ENCODE results near the gene TMEM168.

Gene TMEM168

GRCh38 chr7:112743811-112744210 is 46.4 kb downstream of the TMEM168 start:
- Histone ChIP-seq H3K79me2 (ENCODE audit: control insufficient read depth, insufficient read depth, low read length, poor library complexity) (no peaks in the 10 kb centered on the region), H3K18ac (ENCODE audit: low read length) (no peak overlapping the region), H3K4ac (ENCODE audit: low read depth, low read length) (no peak overlapping the region), H3K4me3 (ENCODE audit: low read depth, low read length) (no peak overlapping the region), H2AFZ (ENCODE audit: insufficient read depth, low read length, poor library complexity) (no peak overlapping the region), H4K91ac (ENCODE audit: low read depth, low read length) (no peak overlapping the region), H3K9me3 (ENCODE audit: insufficient read depth, low read depth, low read length) (peaks cover 2% of the 10 kb centered on the region), H3K9ac (ENCODE audit: low read length) (no peak overlapping the region), H3K4me1 (ENCODE audit: control insufficient read depth in 1 of 2, insufficient read depth in 2 of 2, low read length in 2 of 2) (no peaks in the 10 kb centered on the region), H3K79me1 (ENCODE audit: low read length) (no peaks in the 10 kb centered on the region), H3K27ac (ENCODE audit: low read depth, low read length) (no peak overlapping the region), H3K36me3 (ENCODE audit: control insufficient read depth in 1 of 2, insufficient read depth in 2 of 2, low read length in 2 of 2) (no peaks in the 10 kb centered on the region), H3K23ac (ENCODE audit: low read length) (no peak overlapping the region), H3K4me2 (ENCODE audit: low read length) (no peak overlapping the region), H4K8ac (ENCODE audit: low read depth, low read length) (no peak overlapping the region), H4K12ac (ENCODE audit: low read depth, low read length) (no peak overlapping the region), H2AK5ac (ENCODE audit: low read length) (no peak overlapping the region), H2BK5ac (ENCODE audit: low read depth, low read length, poor library complexity) (no peak overlapping the region), H2BK120ac (ENCODE audit: insufficient read depth, low read length, poor library complexity) (no peak overlapping the region), H3K27me3 (ENCODE audit: insufficient read depth, low read length) (no peaks in the 10 kb centered on the region), H2BK12ac (ENCODE audit: low read length) (no peak overlapping the region), H3K14ac (ENCODE audit: low read length) (no peak overlapping the region)
- DNase-seq, result peak; percentile 59 to 70
- WGBS (ENCODE audit: extremely low coverage, insufficient coverage, insufficient read length), result no CpG with 5 or more reads among the region's 1 CpG

- Histone ChIP-seq H3K9me3 (ENCODE audit: insufficient read depth, low read depth, low read length) (peaks cover 2% of the 10 kb centered on the region), H2BK5ac (ENCODE audit: low read depth, low read length, poor library complexity) (no peak overlapping the region), H3K4me2 (ENCODE audit: low read length) (no peak overlapping the region), H3K79me1 (ENCODE audit: low read length) (no peaks in the 10 kb centered on the region), H4K8ac (ENCODE audit: low read depth, low read length) (no peak overlapping the region), H4K12ac (ENCODE audit: low read depth, low read length) (no peak overlapping the region), H3K9ac (ENCODE audit: low read length) (no peak overlapping the region), H3K27me3 (ENCODE audit: insufficient read depth, low read length) (no peaks in the 10 kb centered on the region), H3K36me3 (ENCODE audit: control insufficient read depth in 1 of 2, insufficient read depth in 2 of 2, low read length in 2 of 2) (no peaks in the 10 kb centered on the region), H3K23ac (ENCODE audit: low read length) (no peak overlapping the region), H3K4me3 (ENCODE audit: low read depth, low read length) (no peak overlapping the region), H3K14ac (ENCODE audit: low read length) (no peak overlapping the region), H2BK120ac (ENCODE audit: insufficient read depth, low read length, poor library complexity) (no peak overlapping the region), H3K4me1 (ENCODE audit: control insufficient read depth in 1 of 2, insufficient read depth in 2 of 2, low read length in 2 of 2) (no peaks in the 10 kb centered on the region), H3K4ac (ENCODE audit: low read depth, low read length) (no peak overlapping the region), H2AFZ (ENCODE audit: insufficient read depth, low read length, poor library complexity) (no peak overlapping the region), H3K79me2 (ENCODE audit: control insufficient read depth, insufficient read depth, low read length, poor library complexity) (no peaks in the 10 kb centered on the region), H3K18ac (ENCODE audit: low read length) (no peak overlapping the region), H2BK12ac (ENCODE audit: low read length) (no peak overlapping the region), H4K91ac (ENCODE audit: low read depth, low read length) (no peak overlapping the region), H3K27ac (ENCODE audit: low read depth, low read length) (no peak overlapping the region), H2AK5ac (ENCODE audit: low read length) (no peak overlapping the region)
- WGBS (ENCODE audit: extremely low coverage, insufficient coverage, insufficient read length), result no CpG with 5 or more reads among the region's 2 CpGs
- no peak for DNase-seq
Measured at GRCh38 chr7:112740667-112741066, 49.5 kb downstream of the TMEM168 start.

GRCh38 chr7:112739436-112740180 is 50.6 kb downstream of the TMEM168 start:
- Histone ChIP-seq H3K18ac (ENCODE audit: low read length) (no peak overlapping the region), H3K23ac (ENCODE audit: low read length) (no peak overlapping the region), H2AK5ac (ENCODE audit: low read length) (no peak overlapping the region), H3K27me3 (ENCODE audit: insufficient read depth, low read length) (no peaks in the 10 kb centered on the region), H3K4me2 (ENCODE audit: low read length) (no peak overlapping the region), H4K12ac (ENCODE audit: low read depth, low read length) (no peak overlapping the region), H3K4me3 (ENCODE audit: low read depth, low read length) (no peak overlapping the region), H3K27ac (ENCODE audit: low read depth, low read length) (no peak overlapping the region), H3K79me2 (ENCODE audit: control insufficient read depth, insufficient read depth, low read length, poor library complexity) (no peaks in the 10 kb centered on the region), H2BK5ac (ENCODE audit: low read depth, low read length, poor library complexity) (no peak overlapping the region), H3K4me1 (ENCODE audit: control insufficient read depth in 1 of 2, insufficient read depth in 2 of 2, low read length in 2 of 2) (no peaks in the 10 kb centered on the region), H3K36me3 (ENCODE audit: control insufficient read depth in 1 of 2, insufficient read depth in 2 of 2, low read length in 2 of 2) (no peaks in the 10 kb centered on the region), H3K14ac (ENCODE audit: low read length) (no peak overlapping the region), H3K9ac (ENCODE audit: low read length) (no peak overlapping the region), H4K91ac (ENCODE audit: low read depth, low read length) (no peak overlapping the region), H2BK12ac (ENCODE audit: low read length) (no peak overlapping the region), H4K8ac (ENCODE audit: low read depth, low read length) (no peak overlapping the region), H3K4ac (ENCODE audit: low read depth, low read length) (no peak overlapping the region), H2BK120ac (ENCODE audit: insufficient read depth, low read length, poor library complexity) (no peak overlapping the region), H2AFZ (ENCODE audit: insufficient read depth, low read length, poor library complexity) (no peak overlapping the region), H3K9me3 (ENCODE audit: insufficient read depth, low read depth, low read length) (peaks cover 2% of the 10 kb centered on the region), H3K79me1 (ENCODE audit: low read length) (no peaks in the 10 kb centered on the region)
- DNase-seq, result no peak
- WGBS (ENCODE audit: extremely low coverage, insufficient coverage, insufficient read length), result no CpG with 5 or more reads among the region's 3 CpGs

- no peak overlapping the region for H2BK5ac ChIP-seq (ENCODE audit: low read depth, low read length, poor library complexity)
- H3K23ac ChIP-seq (ENCODE audit: low read length), result no peak overlapping the region
- no peaks in the 10 kb centered on the region for H3K27me3 ChIP-seq (ENCODE audit: insufficient read depth, low read length)
- H3K4me2 ChIP-seq (ENCODE audit: low read length), result no peak overlapping the region
- H2AK5ac ChIP-seq (ENCODE audit: low read length), result no peak overlapping the region
- H3K9me3 ChIP-seq (ENCODE audit: insufficient read depth, low read depth, low read length), result peaks cover 2% of the 10 kb centered on the region
- H3K79me2 ChIP-seq (ENCODE audit: control insufficient read depth, insufficient read depth, low read length, poor library complexity), result no peaks in the 10 kb centered on the region
- no peak overlapping the region for H4K8ac ChIP-seq (ENCODE audit: low read depth, low read length)
- WGBS (ENCODE audit: extremely low coverage, insufficient coverage, insufficient read length), result no CpG with 5 or more reads among the region's 1 CpG
- H3K4me3 ChIP-seq (ENCODE audit: low read depth, low read length), result no peak overlapping the region
- no peak overlapping the region for H3K18ac ChIP-seq (ENCODE audit: low read length)
- H3K27ac ChIP-seq (ENCODE audit: low read depth, low read length), result no peak overlapping the region
- no peak overlapping the region for H3K4ac ChIP-seq (ENCODE audit: low read depth, low read length)
- H2AFZ ChIP-seq (ENCODE audit: insufficient read depth, low read length, poor library complexity), result no peak overlapping the region
- no peaks in the 10 kb centered on the region for H3K79me1 ChIP-seq (ENCODE audit: low read length)
- no peak overlapping the region for H4K91ac ChIP-seq (ENCODE audit: low read depth, low read length)
- no peaks in the 10 kb centered on the region for H3K4me1 ChIP-seq (ENCODE audit: control insufficient read depth in 1 of 2, insufficient read depth in 2 of 2, low read length in 2 of 2)
- H2BK12ac ChIP-seq (ENCODE audit: low read length), result no peak overlapping the region
- H4K12ac ChIP-seq (ENCODE audit: low read depth, low read length), result no peak overlapping the region
- no peaks in the 10 kb centered on the region for H3K36me3 ChIP-seq (ENCODE audit: control insufficient read depth in 1 of 2, insufficient read depth in 2 of 2, low read length in 2 of 2)
- peak overlapping the region; percentile 53 for H3K9ac ChIP-seq (ENCODE audit: low read length)
- DNase-seq, result no peak
- no peak overlapping the region for H3K14ac ChIP-seq (ENCODE audit: low read length)
- H2BK120ac ChIP-seq (ENCODE audit: insufficient read depth, low read length, poor library complexity), result no peak overlapping the region
Measured at GRCh38 chr7:112735261-112735660, 54.9 kb downstream of the TMEM168 start.
